Stimulated activated CD4-positive, alpha-beta T cell treated with anti-CD3 and anti-CD28 coated beads, Interleukin-4, amount 100 ng/mL, for 48 hours (primary cell): ENCODE measurements around the gene PTPRD.
"Not testable (repeated sequence)": the region's sequence is repeated elsewhere in the genome, so short reads cannot be mapped to it uniquely, and the experiment has no call there.

ENCODE experiments used
- DNase-seq, 2 donors: peaks; one replicate each; pipeline ENCODE4 v3.0.0-alpha.2; 2020; ENCODE audit warnings: low read depth in 2 of 2

PTPRD gene

GRCh38 chr9:9498846-9499245, 1114.0 kb downstream of the PTPRD start:
- no peak for DNase-seq

DNA sequence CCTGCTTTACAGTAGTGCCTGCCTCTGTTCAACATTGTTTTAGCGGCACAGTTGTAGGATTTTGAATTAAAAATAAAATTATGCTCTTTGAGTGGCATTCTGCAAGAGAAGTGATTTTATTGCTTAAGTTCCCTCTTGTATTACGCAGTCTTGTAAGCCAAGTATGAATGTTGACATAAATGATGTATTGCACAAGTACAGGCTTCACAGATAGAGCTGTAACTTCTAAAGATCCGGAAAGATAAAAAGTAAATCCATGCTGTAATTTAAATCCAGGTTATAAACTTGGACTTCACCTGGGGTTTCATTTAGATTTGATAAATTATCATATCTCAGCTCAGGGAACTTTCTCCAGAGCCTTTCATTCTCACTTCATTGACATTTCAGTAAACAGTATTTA, 1114.7 kb downstream of the PTPRD start:
- no peak for DNase-seq

DNA sequence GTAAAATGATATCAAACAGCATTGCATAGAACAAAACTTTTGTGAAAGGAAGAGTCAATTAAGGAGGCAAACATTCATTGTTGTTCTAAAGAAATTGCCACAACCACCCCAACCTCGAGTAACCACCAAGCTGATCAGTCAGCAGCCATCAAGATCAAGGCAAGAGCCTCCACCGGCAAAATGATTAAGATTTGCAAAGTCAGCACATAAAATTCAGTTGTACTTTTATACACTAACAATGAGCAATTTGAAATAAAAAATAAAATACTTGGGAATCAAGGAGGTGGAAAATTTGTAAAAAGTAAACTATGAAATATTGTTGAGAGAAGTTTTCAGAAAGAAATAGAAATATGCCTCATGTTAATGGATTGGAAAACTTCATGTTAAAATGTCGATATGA, 1118.5 kb downstream of the PTPRD start:
- no peak for DNase-seq

GRCh38 chr9:9492506-9492905, 1120.3 kb downstream of the PTPRD start:
- DNase-seq: no peak

DNA sequence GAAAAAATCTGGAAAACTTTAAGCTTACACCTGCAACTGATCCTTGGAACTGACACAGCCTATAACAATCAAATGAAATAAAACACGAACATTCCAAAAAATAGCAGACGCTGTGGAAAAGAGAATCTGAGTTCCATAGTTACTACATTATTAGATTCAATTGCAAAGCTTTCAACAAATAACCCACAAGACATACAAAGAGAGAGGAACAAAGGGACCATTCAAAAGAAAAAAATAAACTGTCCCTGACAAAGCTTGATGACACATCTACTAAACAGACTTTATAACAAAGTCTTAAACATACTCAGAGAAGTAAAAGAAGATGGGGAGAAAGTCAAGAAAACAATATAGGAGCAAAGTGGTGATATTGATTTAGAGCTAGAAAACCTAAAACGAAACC, 1123.6 kb downstream of the PTPRD start:
- DNase-seq: no peak

DNA sequence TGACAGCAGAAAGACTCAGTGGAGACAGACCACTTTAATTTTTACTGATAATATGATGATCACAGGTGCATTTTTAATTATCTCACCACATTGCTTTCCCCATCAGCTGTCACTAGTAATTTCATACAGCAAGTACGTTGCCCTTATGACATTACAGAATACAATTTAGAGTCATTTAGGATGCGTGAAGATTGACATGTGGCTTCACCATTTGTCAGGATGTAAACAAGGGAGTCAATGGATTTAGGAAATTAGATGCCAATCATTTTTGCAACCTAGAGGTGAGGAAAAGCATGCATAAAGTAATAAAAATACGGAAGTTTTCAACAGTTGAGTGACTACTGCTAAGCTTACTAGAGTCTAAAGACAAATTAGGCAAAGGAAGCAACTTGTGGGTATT, 1129.6 kb downstream of the PTPRD start:
- no peak for DNase-seq

DNA sequence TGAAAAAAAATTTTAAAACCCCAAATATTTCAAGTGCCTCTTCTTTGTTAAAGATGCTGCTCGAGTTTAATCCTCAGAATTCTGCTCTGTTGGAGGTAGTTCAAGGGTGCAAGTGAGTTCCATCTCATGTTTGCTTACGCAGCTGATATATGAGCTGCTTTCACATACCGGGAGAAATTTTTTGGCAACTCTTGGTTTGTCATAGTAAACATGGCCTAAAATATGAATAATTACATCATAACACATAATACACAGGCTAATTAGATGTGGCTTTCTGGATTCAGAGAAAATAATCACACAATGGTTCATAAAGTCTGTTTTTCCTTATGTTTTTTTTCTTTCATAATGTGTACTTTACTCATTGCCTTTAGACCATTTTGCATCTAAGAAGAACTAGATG, 1134.1 kb downstream of the PTPRD start:
- no peak for DNase-seq

- no peak for DNase-seq
Measured at GRCh38 chr9:9469271-9469670, 1143.5 kb downstream of the PTPRD start.

- not testable (repeated sequence) for DNase-seq
Measured at GRCh38 chr9:9441874-9442273, 1170.9 kb downstream of the PTPRD start.

DNA sequence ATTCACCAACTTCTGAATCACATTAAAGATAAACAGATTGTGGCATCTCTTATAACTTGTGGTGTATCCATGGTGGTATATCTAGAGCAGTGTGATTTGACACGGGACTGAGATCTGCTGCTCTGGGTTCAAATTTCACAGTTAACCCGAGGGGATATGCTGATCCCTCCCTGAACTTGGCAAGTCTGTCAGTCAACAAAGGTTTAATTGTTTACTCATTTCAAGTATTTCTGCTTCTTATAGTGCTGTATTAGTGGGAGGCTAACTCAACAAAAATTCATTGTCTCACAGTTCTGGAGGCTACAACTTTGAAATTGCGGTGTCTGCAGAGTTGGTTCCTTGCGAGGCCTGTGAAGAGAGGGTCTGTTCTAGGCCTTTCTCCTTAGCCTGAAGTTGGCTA, 1175.2 kb downstream of the PTPRD start:
- DNase-seq: no peak

DNA sequence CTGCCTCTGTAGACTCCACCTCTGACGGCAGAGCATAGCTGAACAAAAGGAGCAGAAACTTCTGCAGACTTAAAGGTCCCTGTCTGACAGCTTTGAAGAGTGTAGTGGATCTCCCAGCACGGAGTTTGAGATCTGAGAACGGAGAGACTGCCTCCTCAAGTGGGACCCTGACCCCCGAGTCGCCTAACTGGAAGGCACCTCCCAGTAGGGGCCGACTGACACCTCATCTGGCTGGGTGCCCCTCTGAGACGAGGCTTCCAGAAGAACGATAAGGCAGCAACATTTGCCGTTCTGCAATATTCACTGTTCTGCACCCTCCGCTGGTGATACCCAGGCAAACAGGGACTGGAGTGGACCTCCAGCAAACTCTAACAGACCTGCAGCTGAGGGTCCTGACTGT, 1186.3 kb downstream of the PTPRD start:
- not testable (repeated sequence) for DNase-seq

- no peak for DNase-seq
Measured at GRCh38 chr9:9412241-9412640, 1200.6 kb downstream of the PTPRD start.

DNA sequence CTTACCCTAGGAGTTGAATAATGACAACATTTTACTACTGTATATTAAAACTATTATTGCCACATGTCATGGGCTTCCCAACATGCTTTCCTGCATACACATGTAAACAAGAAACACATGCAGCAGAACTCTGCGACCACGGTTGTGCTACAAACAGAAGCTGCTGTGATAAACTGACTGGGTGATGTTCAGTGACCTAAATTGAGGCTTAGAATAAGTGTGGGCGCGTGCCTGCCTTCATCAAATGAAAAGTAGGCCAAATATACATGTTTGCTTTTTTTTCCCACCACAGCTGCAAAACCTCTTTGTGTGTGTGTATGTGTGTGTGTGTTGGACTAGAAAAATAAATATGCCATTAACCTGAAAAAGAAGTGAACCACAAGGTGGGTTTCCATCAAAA, 1202.1 kb downstream of the PTPRD start:
- no peak for DNase-seq

GRCh38 chr9:9399982-9400381, 1212.8 kb downstream of the PTPRD start:
- no peak for DNase-seq

GRCh38 chr9:9396518-9396917, 1216.3 kb downstream of the PTPRD start:
- no peak for DNase-seq

GRCh38 chr9:9395539-9395938, 1217.3 kb downstream of the PTPRD start:
- DNase-seq: no peak

GRCh38 chr9:9392755-9393154, 1220.0 kb downstream of the PTPRD start:
- DNase-seq: no peak

DNA sequence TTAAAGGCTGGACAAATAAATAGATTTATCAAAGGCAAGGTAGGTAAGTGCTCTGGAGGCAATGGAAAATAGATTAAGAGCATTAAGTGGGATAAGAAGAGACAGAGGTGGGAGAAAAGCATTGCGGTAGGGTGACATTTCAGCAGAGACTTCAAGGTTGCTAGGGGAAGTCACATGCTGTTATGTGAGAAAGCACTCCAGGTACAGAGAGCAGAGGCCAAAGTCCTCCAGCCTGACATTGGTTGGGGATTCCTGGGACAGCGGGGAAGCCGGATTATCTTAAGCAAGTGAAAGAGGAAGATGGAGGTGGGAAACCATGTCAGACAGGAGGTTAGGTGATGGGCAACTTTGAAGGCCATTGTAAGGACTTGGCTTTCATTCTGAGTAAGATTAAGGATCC, 1222.9 kb downstream of the PTPRD start:
- DNase-seq: no peak

DNA sequence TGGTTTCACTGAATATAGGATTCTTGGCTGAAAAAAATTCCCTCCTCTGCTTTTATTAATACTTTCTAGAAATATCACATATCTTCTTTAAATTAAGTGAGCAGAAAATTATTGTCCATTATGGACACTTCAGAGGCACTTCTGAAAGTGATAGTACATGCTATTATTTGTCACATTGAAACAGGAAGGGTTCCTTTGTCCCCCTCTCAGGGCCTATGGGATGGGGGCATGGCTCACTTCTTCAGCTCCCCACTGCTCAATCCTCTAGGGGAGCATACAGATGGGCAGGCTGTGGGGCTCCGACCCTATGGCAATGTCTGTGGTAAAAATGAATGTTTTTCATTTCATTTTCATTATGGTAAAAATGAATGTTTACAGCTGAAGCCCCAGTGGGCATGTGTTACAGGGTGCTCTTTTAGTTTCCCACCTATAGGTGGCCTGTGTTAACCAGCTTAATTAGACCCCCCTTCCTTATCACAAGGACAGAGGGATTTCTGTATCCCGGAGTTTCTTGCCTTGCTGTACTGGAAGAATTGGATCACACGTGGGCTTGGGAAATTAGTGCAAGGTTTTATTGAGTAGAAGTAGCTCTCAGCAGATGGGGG, 1225.2 kb downstream of the PTPRD start:
- no peak for DNase-seq

DNA sequence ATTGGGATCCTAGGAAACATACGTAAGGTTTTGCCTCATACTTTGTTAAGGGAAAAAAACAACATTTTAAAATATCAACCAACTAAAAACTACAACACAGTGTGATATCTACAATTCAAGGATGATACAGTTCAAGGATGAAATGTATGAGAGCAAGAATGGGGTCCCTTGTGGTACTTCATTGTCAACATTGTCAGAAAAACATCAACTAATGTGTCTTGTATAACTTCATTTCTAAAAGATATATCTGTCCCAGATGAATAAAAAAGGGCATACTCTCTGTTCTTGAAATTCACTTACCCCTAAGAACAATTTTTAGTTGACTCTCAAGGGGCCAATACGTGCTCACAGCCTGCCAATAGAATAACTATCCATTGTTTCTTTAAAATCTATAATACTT, 1250.5 kb downstream of the PTPRD start:
- DNase-seq: no peak

DNA sequence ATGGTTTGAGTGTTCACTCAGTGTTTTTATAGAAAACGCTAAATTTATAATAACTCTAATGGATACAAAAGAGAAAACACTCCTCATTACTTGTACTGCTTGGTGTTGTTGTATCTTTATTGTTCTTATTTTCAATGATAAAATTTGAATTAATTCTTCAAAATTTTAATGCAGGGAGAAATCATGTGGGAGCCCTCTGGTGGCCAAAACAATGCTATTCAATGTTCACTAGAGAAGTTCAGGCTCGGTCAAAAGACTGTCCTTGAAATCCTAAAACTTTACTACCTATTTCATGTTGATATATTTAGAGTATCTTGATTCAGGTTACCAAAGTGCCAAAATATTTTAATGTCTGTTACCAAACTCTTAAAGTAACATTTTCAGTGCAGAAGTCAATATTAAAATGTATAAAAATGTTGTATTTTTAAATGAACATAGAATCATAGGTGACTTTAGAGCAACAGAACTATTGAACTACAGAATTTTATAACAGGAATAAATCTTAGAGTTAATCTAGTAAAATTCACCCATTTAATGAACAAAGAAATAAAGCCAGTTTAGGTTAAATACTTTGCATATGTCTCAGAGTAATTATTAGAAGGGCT, 1259.8 kb downstream of the PTPRD start:
- DNase-seq: no peak

DNA sequence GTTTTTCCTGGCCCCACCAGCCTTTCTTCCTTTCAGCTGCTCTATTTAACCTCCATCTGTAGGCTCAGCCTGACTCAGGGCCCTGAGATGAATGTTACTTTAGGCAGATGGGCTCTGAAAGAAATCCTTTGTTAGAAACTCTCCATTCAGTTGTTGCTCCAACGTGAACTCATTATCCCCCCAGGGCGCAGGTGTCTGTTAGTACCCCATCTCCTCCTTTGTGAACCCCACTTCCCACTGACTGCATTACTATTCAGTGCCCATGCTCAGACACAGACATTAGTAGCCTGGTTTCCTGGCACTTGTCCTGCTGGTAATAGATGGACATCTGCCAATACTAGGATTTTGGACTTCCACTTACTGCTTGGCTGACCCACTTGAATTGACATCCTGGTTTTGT, 1271.6 kb downstream of the PTPRD start:
- no peak for DNase-seq

DNA sequence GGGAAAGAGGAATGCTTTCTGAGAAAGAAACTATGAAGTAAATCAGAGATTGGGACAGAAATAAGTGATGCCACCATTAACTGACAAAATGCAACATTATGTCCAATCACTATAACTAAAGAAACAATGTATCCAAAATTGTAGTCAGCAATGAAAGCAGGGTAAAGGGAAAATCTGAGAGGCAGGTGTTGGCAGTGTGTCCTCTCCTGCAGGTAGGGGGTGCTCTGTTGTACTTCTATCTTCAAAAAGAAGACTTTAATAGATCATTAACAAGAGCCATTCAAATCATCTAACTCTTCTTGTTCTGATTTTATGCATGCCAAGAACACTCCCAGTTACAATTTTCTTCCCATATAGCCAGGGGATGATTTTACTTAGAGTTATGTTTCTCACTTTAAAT, 1275.7 kb downstream of the PTPRD start:
- no peak for DNase-seq

DNA sequence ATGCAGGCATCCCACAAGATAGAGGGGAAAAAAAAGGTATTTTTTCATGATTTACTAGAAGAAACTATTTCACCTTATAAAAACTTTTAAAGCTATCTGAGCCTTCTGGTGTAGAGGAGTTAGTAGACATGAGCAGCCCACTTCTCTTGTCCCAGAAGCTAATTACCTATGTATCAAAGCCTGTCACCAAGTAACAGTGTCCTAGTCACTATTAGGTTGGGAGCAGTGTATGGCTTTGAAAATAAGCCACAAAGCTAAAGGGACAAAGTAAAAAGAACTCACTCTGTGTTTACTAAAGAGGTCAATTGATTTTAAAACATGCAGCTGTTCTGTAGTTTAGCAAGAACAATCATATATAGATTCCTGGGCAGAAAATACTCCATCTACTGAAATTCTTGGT, 1286.1 kb downstream of the PTPRD start:
- DNase-seq: no peak
